T47D (cell line): ENCODE results near the gene MARK1.

Experiments
- DNase-seq, 2 experiments: peaks; one replicate each; pipeline versions ENCODE4 v3.0.0 to v3.0.0-alpha.2; 2011 to 2012; ENCODE audit warnings: low read depth in 1 of 2, low spot score in 1 of 2
- JUND ChIP-seq: IDR thresholded peaks from 2 replicates; pipeline ENCODE4 v1.6.1; 2012; ENCODE audit warnings: low read depth
- in situ Hi-C: cut with HindIII; loops from 2 replicates; pipeline ENCODE4 v1.10.0; 2016; ENCODE audit warnings: low sequenced_read_pairs, low pct_unique_long_range_greater_than_20kb

MARK1 gene

GRCh38 chr1:220701974-220702373 lies 174.0 kb downstream of the MARK1 start:
- in situ Hi-C loops: no loop called here
- no peak for DNase-seq
- TF ChIP-seq JUND: no peak

- DNase-seq: no peak
- TF ChIP-seq JUND: no peak
- in situ Hi-C loops: no loop called here
These were observed 174.9 kb downstream of the MARK1 start for GRCh38 chr1:220702733-220703270.

- in situ Hi-C loops: no loop called here
- no peak for TF ChIP-seq JUND
- DNase-seq: no peak
These were observed 175.4 kb downstream of the MARK1 start for GRCh38 chr1:220703305-220703704.

- no peak for TF ChIP-seq JUND
- no peak for DNase-seq
- in situ Hi-C loops: no loop called here
These were observed 177.8 kb downstream of the MARK1 start for GRCh38 chr1:220705782-220706181.

- in situ Hi-C loops: no loop called here
- TF ChIP-seq JUND: no peak
- DNase-seq: no peak
These were observed 178.5 kb downstream of the MARK1 start for GRCh38 chr1:220706480-220706879.

GRCh38 chr1:220707160-220707559 lies 179.2 kb downstream of the MARK1 start:
- in situ Hi-C loops: no loop called here
- DNase-seq: no peak

GRCh38 chr1:220708244-220708643 lies 180.3 kb downstream of the MARK1 start:
- no peak for TF ChIP-seq JUND
- in situ Hi-C loops: no loop called here
- no peak for DNase-seq

More at GRCh38 chr1:220707160-220707559, 179.2 kb downstream of the MARK1 start:
- no peak for TF ChIP-seq JUND

GRCh38 chr1:220708936-220709801 lies 181.2 kb downstream of the MARK1 start:
- no peak for TF ChIP-seq JUND
- in situ Hi-C loops: no loop called here
- peak in 1 of 2 experiments; percentile 54 for DNase-seq

GRCh38 chr1:220710333-220710732 lies 182.4 kb downstream of the MARK1 start:
- in situ Hi-C loops: no loop called here
- no peak for DNase-seq
- no peak for TF ChIP-seq JUND

- in situ Hi-C loops: no loop called here
- DNase-seq: peak in 1 of 2 experiments; percentile 75
- no peak for TF ChIP-seq JUND
These were observed 183.3 kb downstream of the MARK1 start for GRCh38 chr1:220711056-220711809.
